Trophoblast cell (in vitro differentiated cells and primary cell): ENCODE results near the gene UBE2J2.

Source experiments
- DNase-seq, 2 donors: peaks; one replicate each; pipeline ENCODE4 v3.0.0-alpha.2; 2016
- H2AFZ ChIP-seq: 2 replicates; pipeline ENCODE4 v1.6.1; 2013; ENCODE audit warnings: low read length, moderate library complexity, mild to moderate bottlenecking; ENCODE audit not compliant: insufficient read depth, poor library complexity
- H2AK5ac ChIP-seq: 2 replicates; pipeline ENCODE4 v1.6.1; 2013; ENCODE audit warnings: mild to moderate bottlenecking, low read length
- H2BK120ac ChIP-seq: 2 replicates; pipeline ENCODE4 v1.6.1; 2013; ENCODE audit warnings: low read length, mild to moderate bottlenecking, moderate library complexity; ENCODE audit not compliant: insufficient read depth, poor library complexity
- H2BK12ac ChIP-seq: 2 replicates; pipeline ENCODE4 v1.6.1; 2013; ENCODE audit warnings: mild to moderate bottlenecking, low read length, moderate library complexity
- H2BK5ac ChIP-seq: 2 replicates; pipeline ENCODE4 v1.6.1; 2013; ENCODE audit warnings: low read length, low read depth, moderate library complexity, mild to moderate bottlenecking; ENCODE audit not compliant: poor library complexity
- H3K14ac ChIP-seq: 2 replicates; pipeline ENCODE4 v1.6.1; 2013; ENCODE audit warnings: mild to moderate bottlenecking, low read length
- H3K18ac ChIP-seq: 2 replicates; pipeline ENCODE4 v1.6.1; 2013; ENCODE audit warnings: mild to moderate bottlenecking, low read length
- H3K23ac ChIP-seq: 2 replicates; pipeline ENCODE4 v1.6.1; 2013; ENCODE audit warnings: low read length
- H3K27ac ChIP-seq: 2 replicates; pipeline ENCODE4 v1.5.1; 2013; ENCODE audit warnings: low read depth, mild to moderate bottlenecking, inconsistent platforms, low read length, moderate library complexity
- H3K27me3 ChIP-seq: 2 replicates; pipeline ENCODE4 v1.6.1; 2013; ENCODE audit warnings: inconsistent platforms, mild to moderate bottlenecking, low read length, moderate library complexity; ENCODE audit not compliant: insufficient read depth
- H3K36me3 ChIP-seq, 2 experiments: 1 replicate in 1 of 2; 2 replicates in 1 of 2; pipeline ENCODE4 v1.6.1; 2013; ENCODE audit warnings: low read length in 2 of 2, mild to moderate bottlenecking in 2 of 2, moderate library complexity in 1 of 2; ENCODE audit not compliant: insufficient read depth in 2 of 2, control insufficient read depth in 1 of 2
- H3K4ac ChIP-seq: 2 replicates; pipeline ENCODE4 v1.6.1; 2013; ENCODE audit warnings: low read depth, mild to moderate bottlenecking, low read length, moderate library complexity
- H3K4me1 ChIP-seq, 2 experiments: 1 replicate in 1 of 2; 2 replicates in 1 of 2; pipeline ENCODE4 v1.6.1; 2013; ENCODE audit warnings: low read length in 2 of 2, mild to moderate bottlenecking in 2 of 2, moderate library complexity in 1 of 2; ENCODE audit not compliant: insufficient read depth in 2 of 2, control insufficient read depth in 1 of 2
- H3K4me2 ChIP-seq: 2 replicates; pipeline ENCODE4 v1.6.1; 2013; ENCODE audit warnings: inconsistent platforms, mild to moderate bottlenecking, low read length, moderate library complexity
- H3K4me3 ChIP-seq: 2 replicates; pipeline ENCODE4 v1.5.1; 2013; ENCODE audit warnings: mild to moderate bottlenecking, low read depth, low read length, inconsistent platforms
- H3K79me1 ChIP-seq: one replicate; pipeline ENCODE4 v1.6.1; 2013; ENCODE audit warnings: low read length
- H3K79me2 ChIP-seq: 2 replicates; pipeline ENCODE4 v1.6.1; 2013; ENCODE audit warnings: low read length, mild to moderate bottlenecking; ENCODE audit not compliant: control insufficient read depth, insufficient read depth, poor library complexity
- H3K9ac ChIP-seq: 2 replicates; pipeline ENCODE4 v1.6.1; 2013; ENCODE audit warnings: mild to moderate bottlenecking, low read length
- H3K9me3 ChIP-seq: 2 replicates; pipeline ENCODE4 v1.6.1; 2013; ENCODE audit warnings: low read depth, mild to moderate bottlenecking, control low read depth, inconsistent platforms, low read length; ENCODE audit not compliant: insufficient read depth
- H4K12ac ChIP-seq: 2 replicates; pipeline ENCODE4 v1.6.1; 2013; ENCODE audit warnings: low read depth, mild to moderate bottlenecking, low read length, moderate library complexity
- H4K8ac ChIP-seq: 2 replicates; pipeline ENCODE4 v1.6.1; 2013; ENCODE audit warnings: low read depth, mild to moderate bottlenecking, low read length, moderate library complexity
- H4K91ac ChIP-seq: one replicate; pipeline ENCODE4 v1.6.1; 2013; ENCODE audit warnings: low read depth, mild to moderate bottlenecking, low read length, moderate library complexity
- WGBS: extraction: QIAGEN DNeasy Blood & Tissue Kit; methylation state at CpG from one replicate; pipeline ENCODE4 v1.1.7; 2013; ENCODE audit warnings: missing lambda C conversion rate; ENCODE audit not compliant: insufficient read length, insufficient coverage; ENCODE audit errors: extremely low coverage; 5-methylcytosine and 5-hydroxymethylcytosine counted together

UBE2J2 gene

DNA sequence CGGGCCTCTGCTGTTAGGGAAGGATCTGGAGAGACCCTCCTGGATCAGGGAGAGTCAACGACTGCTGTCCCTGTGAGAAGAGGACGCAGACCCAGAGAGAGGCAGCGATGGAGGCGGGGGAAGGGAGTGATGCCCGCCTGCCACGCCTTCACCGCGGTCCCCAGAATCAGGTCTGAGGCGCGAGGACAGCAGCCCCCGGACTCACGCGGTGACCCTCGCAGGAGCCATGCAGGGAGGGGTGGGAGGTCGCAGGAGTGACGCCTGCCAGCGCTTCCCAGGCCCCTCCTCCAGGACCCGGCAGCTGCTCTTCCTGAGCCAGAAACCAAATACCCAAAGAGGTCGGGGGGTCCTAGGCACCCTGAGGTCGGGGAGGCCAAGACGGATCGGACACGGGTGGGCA is 53.5 kb downstream of the UBE2J2 start:
- H2BK5ac ChIP-seq: no peak overlapping the region
- H2AFZ ChIP-seq: no peak overlapping the region
- H3K4me3 ChIP-seq: no peak overlapping the region
- no peak overlapping the region for H3K4me2 ChIP-seq
- no peak overlapping the region for H2BK12ac ChIP-seq
- H3K79me1 ChIP-seq: no peaks in the 10 kb centered on the region
- peaks cover 3% of the 10 kb centered on the region for H3K9me3 ChIP-seq
- no peak overlapping the region for H3K9ac ChIP-seq
- no peak overlapping the region for H4K8ac ChIP-seq
- no peak overlapping the region for H4K91ac ChIP-seq
- H3K36me3 ChIP-seq: peaks cover 84 to 93% of the 10 kb centered on the region in 2 experiments
- no peak overlapping the region for H3K18ac ChIP-seq
- WGBS: no CpG with 5 or more reads among the region's 24 CpGs
- H3K4ac ChIP-seq: no peak overlapping the region
- H3K23ac ChIP-seq: no peak overlapping the region
- H3K79me2 ChIP-seq: no peaks in the 10 kb centered on the region
- H3K14ac ChIP-seq: no peak overlapping the region
- H3K4me1 ChIP-seq: no peaks in the 10 kb centered on the region
- no peak overlapping the region for H4K12ac ChIP-seq
- DNase-seq: no peak
- no peaks in the 10 kb centered on the region for H3K27me3 ChIP-seq
- H2BK120ac ChIP-seq: no peak overlapping the region
- H2AK5ac ChIP-seq: no peak overlapping the region
- H3K27ac ChIP-seq: no peak overlapping the region

DNA sequence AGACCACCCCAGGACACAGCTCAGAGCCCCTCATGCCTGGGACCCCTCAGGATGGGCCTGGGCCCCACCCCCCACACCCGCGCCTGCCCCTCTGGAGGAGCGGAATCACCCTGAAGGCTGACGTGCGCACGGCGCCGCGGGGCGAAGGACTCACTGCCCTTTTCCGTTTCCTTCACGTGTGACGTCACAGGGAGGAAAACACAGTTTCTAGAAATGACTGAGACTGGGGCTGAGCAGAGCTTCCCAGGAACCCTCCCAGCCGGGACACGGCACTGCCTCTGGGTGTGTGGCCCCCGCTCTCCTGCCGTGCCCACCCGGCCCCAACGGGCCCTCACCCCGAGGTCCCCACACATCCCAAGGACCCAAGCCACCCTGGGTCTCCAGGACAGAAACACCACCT is 54.3 kb downstream of the UBE2J2 start:
- Histone ChIP-seq H2BK5ac (no peak overlapping the region), H2AFZ (no peak overlapping the region), H3K79me2 (no peaks in the 10 kb centered on the region), H2AK5ac (no peak overlapping the region), H3K23ac (no peak overlapping the region), H3K9ac (no peak overlapping the region), H4K91ac (no peak overlapping the region), H3K27me3 (no peaks in the 10 kb centered on the region), H3K4me2 (no peak overlapping the region), H3K14ac (no peak overlapping the region), H3K36me3 (peaks cover 80 to 85% of the 10 kb centered on the region in 2 experiments), H3K4me1 (no peaks in the 10 kb centered on the region), H4K12ac (no peak overlapping the region), H3K9me3 (peaks cover 3% of the 10 kb centered on the region), H3K27ac (no peak overlapping the region), H2BK12ac (no peak overlapping the region), H3K18ac (no peak overlapping the region), H3K4ac (no peak overlapping the region), H4K8ac (no peak overlapping the region), H3K79me1 (no peaks in the 10 kb centered on the region), H3K4me3 (no peak overlapping the region), H2BK120ac (no peak overlapping the region)
- DNase-seq: no peak
- no CpG with 5 or more reads among the region's 20 CpGs for WGBS

DNA sequence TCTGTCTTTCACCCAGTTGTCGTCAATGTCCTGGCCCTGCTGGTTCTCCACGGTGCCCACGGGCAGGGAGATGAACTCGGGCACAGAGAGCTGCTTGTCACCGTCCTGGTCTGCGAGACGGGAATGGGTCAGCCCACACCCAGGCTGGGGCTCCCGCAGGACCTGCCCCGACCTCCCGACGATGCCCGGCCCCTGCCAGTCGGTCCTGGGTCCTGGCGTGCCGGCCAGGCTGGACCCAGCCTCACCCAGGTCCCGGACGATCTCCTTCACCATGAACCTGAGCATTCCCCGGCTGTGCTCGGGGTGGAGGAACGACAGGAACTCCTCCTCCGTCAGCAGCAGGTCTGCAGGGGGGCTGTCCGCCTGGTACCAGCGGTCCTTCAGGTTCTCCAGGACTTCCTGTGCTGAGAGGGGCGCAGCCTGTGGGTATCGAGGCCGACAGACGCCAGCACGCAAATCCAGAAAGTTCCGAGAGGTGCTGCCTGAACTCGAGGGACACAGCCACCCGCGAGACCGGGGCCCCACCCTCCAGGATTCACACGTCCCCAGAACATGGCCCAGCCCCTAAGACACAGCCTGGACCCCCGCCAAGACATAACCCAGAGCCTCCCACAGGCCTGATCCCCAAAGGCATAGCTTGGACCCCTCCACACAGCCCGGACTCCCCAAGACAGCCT is 55.0 kb downstream of the UBE2J2 start:
- Histone ChIP-seq H3K23ac (no peak overlapping the region), H2AK5ac (no peak overlapping the region), H3K9me3 (peaks cover 3% of the 10 kb centered on the region)

DNA sequence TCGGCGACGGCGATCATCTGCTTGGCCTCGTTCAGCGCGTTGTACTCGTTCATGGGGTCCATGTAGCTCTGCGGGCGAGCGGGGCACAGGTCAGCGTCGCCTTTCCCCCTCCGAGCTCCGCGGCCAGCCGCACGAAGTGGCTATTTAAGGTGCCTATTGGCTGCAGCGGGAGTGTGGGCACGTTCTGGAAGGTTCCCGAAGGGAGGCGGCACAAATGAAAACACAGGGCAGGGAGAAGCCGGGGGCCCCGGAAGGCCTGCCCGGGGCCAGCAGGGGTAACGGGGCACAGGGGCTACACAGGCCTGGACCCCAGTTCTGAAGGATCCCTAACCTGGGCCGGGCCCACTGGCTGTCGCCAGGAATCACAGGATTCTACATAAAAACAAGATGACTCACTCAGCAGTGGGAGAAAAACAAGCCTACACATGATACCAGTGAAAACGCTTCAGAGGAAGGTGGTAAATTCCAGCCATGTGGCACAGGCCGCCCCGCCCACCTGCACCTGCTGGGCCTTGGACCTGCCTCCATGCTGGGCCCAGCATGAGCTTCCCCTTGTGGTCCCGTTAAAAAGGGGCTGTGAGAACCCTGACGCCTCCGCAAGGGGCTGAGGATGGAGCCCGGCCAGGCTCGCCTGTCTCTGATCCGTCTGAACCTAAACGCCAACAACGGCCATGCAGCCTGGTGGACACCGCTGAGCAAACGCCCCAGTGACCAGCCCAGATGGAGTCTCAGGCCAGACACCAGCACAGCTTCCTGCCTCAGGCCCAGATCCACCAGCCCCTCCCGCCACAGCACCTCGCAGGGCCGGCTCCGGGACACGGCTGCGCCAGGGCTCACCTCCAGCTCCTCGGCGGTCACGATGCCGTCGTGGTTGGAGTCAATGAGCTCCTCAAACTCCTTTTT is 55.8 kb downstream of the UBE2J2 start:
- H3K14ac ChIP-seq: no peak overlapping the region
- no peak overlapping the region for H2AK5ac ChIP-seq
- no peak overlapping the region for H4K8ac ChIP-seq
- H3K4ac ChIP-seq: no peak overlapping the region
- H3K4me1 ChIP-seq: no peaks in the 10 kb centered on the region
- no peak overlapping the region for H2AFZ ChIP-seq
- no peak overlapping the region for H3K4me2 ChIP-seq
- no peak overlapping the region for H4K91ac ChIP-seq
- H3K9me3 ChIP-seq: peaks cover 7% of the 10 kb centered on the region
- no peak overlapping the region for H3K23ac ChIP-seq
- H2BK12ac ChIP-seq: no peak overlapping the region
- H3K79me2 ChIP-seq: no peaks in the 10 kb centered on the region
- DNase-seq: no peak
- H3K79me1 ChIP-seq: no peaks in the 10 kb centered on the region
- peaks cover 68 to 73% of the 10 kb centered on the region in 2 experiments for H3K36me3 ChIP-seq
- H3K27me3 ChIP-seq: no peaks in the 10 kb centered on the region
- no peak overlapping the region for H2BK5ac ChIP-seq
- WGBS: no CpG with 5 or more reads among the region's 52 CpGs
- H3K4me3 ChIP-seq: no peak overlapping the region
- H3K18ac ChIP-seq: no peak overlapping the region
- H2BK120ac ChIP-seq: no peak overlapping the region
- no peak overlapping the region for H3K9ac ChIP-seq
- no peak overlapping the region for H4K12ac ChIP-seq
- no peak overlapping the region for H3K27ac ChIP-seq

More for the DNA sequence above, 55.0 kb downstream of the UBE2J2 start:
- Histone ChIP-seq H3K4me3 (no peak overlapping the region), H3K27me3 (no peaks in the 10 kb centered on the region), H2BK12ac (no peak overlapping the region), H3K79me2 (no peaks in the 10 kb centered on the region), H3K4me1 (no peaks in the 10 kb centered on the region), H2BK5ac (no peak overlapping the region), H2AFZ (no peak overlapping the region), H3K9ac (no peak overlapping the region), H3K14ac (no peak overlapping the region), H3K18ac (no peak overlapping the region), H3K79me1 (no peaks in the 10 kb centered on the region), H3K27ac (no peak overlapping the region), H4K8ac (no peak overlapping the region), H4K12ac (no peak overlapping the region), H4K91ac (no peak overlapping the region), H2BK120ac (no peak overlapping the region), H3K4me2 (no peak overlapping the region), H3K4ac (no peak overlapping the region), H3K36me3 (peaks cover 76 to 81% of the 10 kb centered on the region in 2 experiments)
- no CpG with 5 or more reads among the region's 36 CpGs for WGBS
- DNase-seq: no peak
